ENCODE measurements around the gene NR1H2.
A peak's percentile ranks its signal among the peaks of the same experiment; 100 is the strongest.

The NR1H2 gene

DNA sequence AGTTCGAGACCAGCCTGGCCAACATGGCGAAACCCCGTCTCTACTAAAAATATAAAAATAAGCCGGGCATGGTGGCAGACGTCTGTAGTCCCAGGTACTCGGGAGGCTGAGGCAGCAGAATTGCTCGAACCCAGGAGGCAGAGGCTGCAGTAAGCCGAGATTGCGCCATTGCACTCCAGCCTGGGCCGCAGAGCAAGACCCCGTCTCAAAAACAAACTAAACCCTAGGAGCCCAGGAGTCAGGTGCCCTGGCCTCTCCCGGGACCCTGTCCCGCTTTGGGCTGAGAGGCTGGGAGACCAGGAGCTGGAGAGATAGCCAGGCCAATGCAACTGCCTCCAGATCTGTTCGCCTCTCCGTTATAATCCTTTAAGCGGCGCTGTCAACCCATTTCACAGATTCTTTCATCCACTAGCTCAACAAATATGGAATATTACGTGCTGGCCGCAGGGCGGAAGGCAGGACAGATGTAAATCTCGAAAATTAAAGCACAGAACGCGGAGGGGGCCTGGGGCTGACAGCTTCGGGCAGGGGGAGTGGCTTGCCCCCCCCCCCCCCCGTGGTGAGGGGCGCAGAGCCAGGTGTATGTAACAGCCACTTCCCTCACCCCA is 51.2 kb downstream of the NR1H2 start:
- DNase-seq = no peak

DNA sequence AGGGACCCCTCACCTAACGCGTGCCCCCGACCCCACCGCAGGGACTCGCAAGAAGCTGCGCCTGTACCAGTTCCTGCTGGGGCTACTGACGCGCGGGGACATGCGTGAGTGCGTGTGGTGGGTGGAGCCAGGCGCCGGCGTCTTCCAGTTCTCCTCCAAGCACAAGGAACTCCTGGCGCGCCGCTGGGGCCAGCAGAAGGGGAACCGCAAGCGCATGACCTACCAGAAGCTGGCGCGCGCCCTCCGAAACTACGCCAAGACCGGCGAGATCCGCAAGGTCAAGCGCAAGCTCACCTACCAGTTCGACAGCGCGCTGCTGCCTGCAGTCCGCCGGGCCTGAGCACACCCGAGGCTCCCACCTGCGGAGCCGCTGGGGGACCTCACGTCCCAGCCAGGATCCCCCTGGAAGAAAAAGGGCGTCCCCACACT is 51.8 kb downstream of the NR1H2 start:
- DNase-seq = peak; percentile 55

- DNase-seq = no peak
Observed at GRCh38 chr19:50428772-50429463, 52.7 kb downstream of the NR1H2 start.

DNA sequence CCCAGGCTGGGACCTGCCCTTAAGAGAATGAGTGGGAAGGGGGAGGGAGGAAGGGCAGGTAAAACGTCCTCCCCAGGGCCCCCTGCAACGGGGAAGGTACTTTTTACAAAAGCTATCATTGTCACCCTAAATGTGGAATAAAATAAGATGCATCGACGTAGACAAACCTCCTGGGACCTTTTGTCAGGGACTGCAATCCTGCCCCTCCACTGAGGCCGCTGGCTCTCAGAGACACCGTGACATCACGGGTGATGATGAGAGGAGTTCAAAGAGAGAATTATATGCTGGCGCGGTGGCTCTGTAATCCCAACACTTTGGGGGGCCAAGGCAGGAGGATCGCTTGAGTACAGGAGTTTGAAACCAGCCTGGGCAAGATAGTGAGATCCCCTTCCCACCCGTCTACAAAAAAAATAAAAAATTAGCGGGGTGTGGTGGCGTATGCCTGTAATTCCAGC is 54.7 kb downstream of the NR1H2 start:
- no peak for DNase-seq

DNA sequence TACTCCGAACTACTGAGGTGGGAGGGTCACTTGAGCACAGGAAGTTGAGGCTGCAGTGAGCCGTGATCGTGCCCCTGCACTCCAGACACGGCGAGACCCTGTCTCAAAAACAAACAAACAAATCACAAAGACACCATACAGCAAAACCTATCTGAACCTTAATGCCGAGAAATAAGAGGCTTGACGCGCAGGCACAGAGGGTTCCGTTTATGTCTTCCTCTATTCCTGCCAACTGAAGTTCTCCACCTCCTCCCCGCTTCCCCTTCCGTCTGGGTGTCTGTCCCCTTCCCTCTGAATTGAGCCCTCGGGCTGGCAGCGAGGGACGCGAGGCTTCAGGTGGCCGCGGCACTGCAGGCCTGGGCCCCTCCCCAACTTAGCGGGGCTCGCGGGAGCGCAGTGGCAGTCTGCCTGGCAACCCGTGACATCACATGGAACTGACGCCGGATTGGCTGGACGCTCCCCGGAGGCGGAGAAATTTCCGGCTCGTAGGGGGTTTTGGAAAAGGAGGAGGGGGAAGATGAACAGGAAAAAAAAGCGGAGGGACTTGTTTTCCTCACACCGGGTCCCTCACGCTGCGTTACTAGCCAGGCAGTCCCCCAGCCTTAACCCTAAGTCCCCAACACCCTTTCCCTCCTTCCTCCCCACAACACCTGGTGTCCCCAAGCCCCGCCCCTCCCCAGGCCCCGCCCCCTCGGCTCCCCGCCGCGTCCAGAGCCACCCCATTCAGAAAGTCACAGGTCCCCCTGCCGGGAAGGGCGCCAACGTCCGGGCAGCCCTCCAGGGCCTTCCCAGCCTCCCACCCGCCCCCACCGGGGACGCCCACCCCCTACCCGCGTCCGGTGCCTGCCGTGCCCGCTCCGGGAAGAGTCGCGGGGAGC is 55.3 kb downstream of the NR1H2 start:
- DNase-seq = peak; percentile 64

- no peak for DNase-seq
Observed at GRCh38 chr19:50432221-50433028, 56.2 kb downstream of the NR1H2 start, which contains the start of gene MYBPC2. Gene MYBPC2, plus strand, starts transcription at chr19:50432892. Its CDS starts 62 bp downstream, at chr19:50432954.
